GM19468 (cell line): ENCODE results near the gene SLC36A3.
"Not testable (repeated sequence)": the region's sequence is repeated elsewhere in the genome, so short reads cannot be mapped to it uniquely, and the experiment has no call there.

ENCODE experiments used
- ATAC-seq: cut with Tn5 transposase; IDR thresholded peaks from one replicate; pipeline ENCODE4 v1.9.1; 2021; ENCODE audit warnings: mild to moderate bottlenecking, moderate library complexity, moderate number of reproducible peaks; ENCODE audit not compliant: unreplicated experiment; ENCODE audit errors: extremely low read depth

Gene SLC36A3

GRCh38 chr5:151243127-151243526 is 60.4 kb downstream of the SLC36A3 start:
- no peak for ATAC-seq

- ATAC-seq: no peak
Observed at GRCh38 chr5:151240924-151241635, 62.5 kb downstream of the SLC36A3 start.

- not testable (repeated sequence) for ATAC-seq
Observed at GRCh38 chr5:151240268-151240835, 63.2 kb downstream of the SLC36A3 start.

- no peak for ATAC-seq
Observed at GRCh38 chr5:151239237-151239861, 64.2 kb downstream of the SLC36A3 start.

GRCh38 chr5:151238303-151238741 is 65.2 kb downstream of the SLC36A3 start:
- ATAC-seq: no peak

GRCh38 chr5:151237685-151238084 is 65.9 kb downstream of the SLC36A3 start:
- ATAC-seq: no peak

- no peak for ATAC-seq
Observed at GRCh38 chr5:151236888-151237287, 66.7 kb downstream of the SLC36A3 start.

- ATAC-seq: not testable (repeated sequence)
Observed at GRCh38 chr5:151235239-151235571, 68.4 kb downstream of the SLC36A3 start.

GRCh38 chr5:151234476-151235238 is 68.9 kb downstream of the SLC36A3 start:
- peak; percentile 61 for ATAC-seq

- peak; percentile 58 for ATAC-seq
Observed at GRCh38 chr5:151233616-151234085, 69.9 kb downstream of the SLC36A3 start.

GRCh38 chr5:151231359-151231758 is 72.2 kb downstream of the SLC36A3 start:
- ATAC-seq: no peak

GRCh38 chr5:151230048-151230680 is 73.4 kb downstream of the SLC36A3 start:
- ATAC-seq: no peak

GRCh38 chr5:151228986-151229385 is 74.6 kb downstream of the SLC36A3 start:
- ATAC-seq: no peak

GRCh38 chr5:151227918-151228447 is 75.6 kb downstream of the SLC36A3 start:
- no peak for ATAC-seq
